CD4-positive, alpha-beta T cell treated with Interleukin-15 for 1 hour (primary cell): Measurements from ENCODE around the gene PERCC1.
"Not testable (repeated sequence)": the region's sequence is repeated elsewhere in the genome, so short reads cannot be mapped to it uniquely, and the experiment has no call there.

Source experiments
- DNase-seq: peaks from one replicate; pipeline ENCODE4 v3.0.0-alpha.2; 2020

Gene PERCC1

GRCh38 chr16:1435921-1436697, 5.2 kb downstream of the PERCC1 start:
- DNase-seq, result no peak

- no peak for DNase-seq
Observed at GRCh38 chr16:1436731-1437355, 6.0 kb downstream of the PERCC1 start.

- DNase-seq, result no peak
Observed at GRCh38 chr16:1437606-1438005, 6.7 kb downstream of the PERCC1 start.

GRCh38 chr16:1438229-1439057, 7.6 kb downstream of the PERCC1 start:
- DNase-seq, result no peak

GRCh38 chr16:1439058-1439698, 8.3 kb downstream of the PERCC1 start:
- no peak for DNase-seq

- DNase-seq, result not testable (repeated sequence)
Observed at GRCh38 chr16:1439699-1440074, 8.8 kb downstream of the PERCC1 start.

- DNase-seq, result no peak
Observed at GRCh38 chr16:1441391-1441829, 10.5 kb downstream of the PERCC1 start.

- DNase-seq, result no peak
Observed at GRCh38 chr16:1442697-1443096, 11.8 kb downstream of the PERCC1 start.

GRCh38 chr16:1443403-1443973, 12.6 kb downstream of the PERCC1 start:
- DNase-seq, result no peak

GRCh38 chr16:1443980-1444729, 13.3 kb downstream of the PERCC1 start, which contains the start of gene CCDC154:
TSS of gene CCDC154 (minus strand) at chr16:1444556. CDS start at chr16:1444322, 234 bp downstream.
- DNase-seq, result no peak

- DNase-seq, result peak; percentile 30
Observed at GRCh38 chr16:1444730-1445517, 14.0 kb downstream of the PERCC1 start.

GRCh38 chr16:1445518-1446203, 14.8 kb downstream of the PERCC1 start:
- no peak for DNase-seq

- DNase-seq, result no peak
Observed at GRCh38 chr16:1446296-1447080, 15.6 kb downstream of the PERCC1 start.

GRCh38 chr16:1447965-1448364, 17.1 kb downstream of the PERCC1 start:
- no peak for DNase-seq

GRCh38 chr16:1448536-1449116, 17.7 kb downstream of the PERCC1 start:
- no peak for DNase-seq

GRCh38 chr16:1449201-1449788, 18.4 kb downstream of the PERCC1 start:
- DNase-seq, result no peak

GRCh38 chr16:1450218-1450617, 19.3 kb downstream of the PERCC1 start:
- DNase-seq, result no peak

GRCh38 chr16:1450841-1451240, 20.0 kb downstream of the PERCC1 start:
- DNase-seq, result no peak
